HepG2 (cell line): ENCODE data around the gene CLDN9. TPM values are rescaled to one million over a fixed set of nuclear protein-coding genes. Genes with fewer than 3 reads are reported as not detected.

Experiments
- FOSL2 ChIP-seq: sonication (generic); formaldehyde crosslinking; IDR thresholded peaks from 2 replicates; pipeline ENCODE4 v1.4.0; 2020; ENCODE audit warnings: missing genetic modification reagents
- HDAC1 ChIP-seq: sonication (generic); formaldehyde crosslinking; IDR thresholded peaks from 2 replicates; pipeline ENCODE4 v1.5.1; 2020; ENCODE audit warnings: mild to moderate bottlenecking, missing genetic modification reagents
- HNRNPLL ChIP-seq: fragments of 200-400 bp; formaldehyde crosslinking; IDR thresholded peaks from 2 replicates; pipeline ENCODE4 v1.6.1; 2017; ENCODE audit warnings: mild to moderate bottlenecking, low read depth, low read length; ENCODE audit not compliant: poor library complexity, severe bottlenecking
- IRF2 ChIP-seq: IDR thresholded peaks from 2 replicates; pipeline ENCODE4 v1.6.1; 2018; ENCODE audit warnings: missing genetic modification reagents, missing compliant biosample characterization
- KDM2A ChIP-seq: sonication (generic); formaldehyde crosslinking; IDR thresholded peaks from 2 replicates; pipeline ENCODE4 v1.4.0; 2020; ENCODE audit warnings: low read depth, missing genetic modification reagents, borderline replicate concordance
- MEIS1 ChIP-seq: sonication (generic); formaldehyde crosslinking; IDR thresholded peaks from 2 replicates; pipeline ENCODE4 v1.9.0; 2021; ENCODE audit warnings: mild to moderate bottlenecking, missing genetic modification reagents, moderate library complexity, borderline replicate concordance
- PAX8 ChIP-seq: sonication (generic); formaldehyde crosslinking; IDR thresholded peaks from 2 replicates; pipeline ENCODE4 v1.8.0; 2022; ENCODE audit warnings: mild to moderate bottlenecking, missing genetic modification reagents, borderline replicate concordance
- SRY ChIP-seq: sonication (generic); formaldehyde crosslinking; IDR thresholded peaks from 2 replicates; pipeline ENCODE4 v1.8.0; 2022; ENCODE audit warnings: mild to moderate bottlenecking, missing genetic modification reagents
- ZFP62 ChIP-seq: sonication (generic); formaldehyde crosslinking; IDR thresholded peaks from 2 replicates; pipeline ENCODE4 v1.4.0; 2020; ENCODE audit warnings: missing genetic modification reagents
- ZNF12 ChIP-seq: sonication (generic); formaldehyde crosslinking; IDR thresholded peaks from 2 replicates; pipeline ENCODE4 v1.5.0; 2020; ENCODE audit warnings: missing genetic modification reagents
- ZNF17 ChIP-seq: sonication (generic); formaldehyde crosslinking; IDR thresholded peaks from 2 replicates; pipeline ENCODE4 v1.5.0; 2020; ENCODE audit warnings: mild to moderate bottlenecking, missing genetic modification reagents
- ZNF724P ChIP-seq: sonication (generic); formaldehyde crosslinking; IDR thresholded peaks from 2 replicates; pipeline ENCODE4 v1.8.0; 2022; ENCODE audit warnings: missing genetic modification reagents, borderline replicate concordance
- polyA plus RNA-seq, 8 experiments: library from polyadenylated mRNA; depleted of rRNA in 3 of 8; stranded (reverse) in 7 of 8; unstranded in 1 of 8; fragments of >200 nt; fragmentation: Illumina TruSeq in 4 of 8; extraction: Trizol in 4 of 8; gene quantifications; 2 replicates each; pipeline versions ENCODE4 v1.2.1 to v1.2.3, GENCODE V29; 2011 to 2016; ENCODE audit warnings: low read depth in 4 of 8, missing spikeins in 1 of 8, mixed read lengths in 1 of 8; ENCODE audit not compliant: insufficient read depth in 1 of 8
- total RNA-seq, 5 experiments: library from RNA; depleted of rRNA; stranded (reverse); fragments of >200 nt; fragmentation: Illumina TruSeq; extraction: Trizol; gene quantifications; 2 replicates each; pipeline ENCODE4 v1.2.3, GENCODE V29; 2016; ENCODE audit warnings: low read depth in 1 of 5
- TF ChIP-seq, protein P1 (sequence below): sonication (generic); formaldehyde crosslinking; IDR thresholded peaks from 2 replicates; pipeline ENCODE4 v1.8.0; 2023; ENCODE audit warnings: mild to moderate bottlenecking, missing genetic modification reagents
- TF ChIP-seq, protein P2 (sequence below): sonication (generic); formaldehyde crosslinking; IDR thresholded peaks from 2 replicates; pipeline ENCODE4 v1.4.0; 2020; ENCODE audit warnings: mild to moderate bottlenecking, missing genetic modification reagents, borderline replicate concordance
- TF ChIP-seq, protein P3 (sequence below): sonication (generic); formaldehyde crosslinking; IDR thresholded peaks from 2 replicates; pipeline ENCODE4 v1.5.1; 2020; ENCODE audit warnings: mild to moderate bottlenecking, missing genetic modification reagents, borderline replicate concordance
- TF ChIP-seq, protein P4 (sequence below): sonication (generic); formaldehyde crosslinking; IDR thresholded peaks from 2 replicates; pipeline ENCODE4 v1.8.1; 2023; ENCODE audit warnings: mild to moderate bottlenecking, missing genetic modification reagents
- TF ChIP-seq, protein P5 (sequence below): sonication (generic); formaldehyde crosslinking; conservative IDR thresholded peaks from 2 replicates; pipeline ENCODE4 v1.4.0; 2020; ENCODE audit warnings: missing genetic modification reagents
- TF ChIP-seq, protein P6 (sequence below): sonication (generic); formaldehyde crosslinking; IDR thresholded peaks from 2 replicates; pipeline ENCODE4 v1.5.0; 2020; ENCODE audit warnings: mild to moderate bottlenecking, missing genetic modification reagents, borderline replicate concordance

CLDN9 gene
- total and polyA plus RNA-seq, 2 of the 13 experiments (the other 11 are each of a cell fraction or from before 2014, with no cell fraction given), result 0.15 to 0.26 TPM

DNA sequence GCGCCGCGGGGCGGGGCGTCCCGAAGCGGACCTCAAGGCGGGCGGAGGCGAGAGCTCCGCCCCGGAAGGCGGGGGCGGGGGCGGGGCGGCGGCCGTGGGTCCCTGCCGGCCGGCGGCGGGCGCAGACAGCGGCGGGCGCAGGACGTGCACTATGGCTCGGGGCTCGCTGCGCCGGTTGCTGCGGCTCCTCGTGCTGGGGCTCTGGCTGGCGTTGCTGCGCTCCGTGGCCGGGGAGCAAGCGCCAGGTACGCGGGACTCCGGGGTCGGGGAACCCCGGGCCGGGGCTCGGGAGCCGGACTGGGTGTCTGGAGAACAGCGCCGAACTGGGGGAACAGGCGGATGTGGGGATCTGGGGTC lies 7.5 kb downstream of the CLDN9 start, which contains the start of gene TNFRSF12A (continued):
- TF ChIP-seq KDM2A (peak; percentile 8; the same call in 1 of the 2 replicates), ZNF724P (CRISPR knock-in tag) (no peak), ZNF12 (no peak), SRY (CRISPR knock-in tag) (no peak), HNRNPLL (peak; percentile 77), HDAC1 (CRISPR knock-in tag) (peak; percentile 46), PAX8 (CRISPR knock-in tag) (no peak), IRF2 (CRISPR knock-in tag) (no peak), MEIS1 (CRISPR knock-in tag) (0 out of 2 replicates have a peak, but pooled peaks have one; percentile 3), ZNF17 (CRISPR knock-in tag) (no peak), FOSL2 (CRISPR knock-in tag) (no peak), ZFP62 (CRISPR knock-in tag) (no peak)
- TF ChIP-seq, protein P1, sequence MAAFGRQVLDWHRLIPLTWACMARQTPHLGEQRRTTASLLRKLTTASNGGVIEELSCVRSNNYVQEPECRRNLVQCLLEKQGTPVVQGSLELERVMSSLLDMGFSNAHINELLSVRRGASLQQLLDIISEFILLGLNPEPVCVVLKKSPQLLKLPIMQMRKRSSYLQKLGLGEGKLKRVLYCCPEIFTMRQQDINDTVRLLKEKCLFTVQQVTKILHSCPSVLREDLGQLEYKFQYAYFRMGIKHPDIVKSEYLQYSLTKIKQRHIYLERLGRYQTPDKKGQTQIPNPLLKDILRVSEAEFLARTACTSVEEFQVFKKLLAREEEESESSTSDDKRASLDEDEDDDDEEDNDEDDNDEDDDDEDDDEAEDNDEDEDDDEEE (CRISPR knock-in tag), result no peak
- TF ChIP-seq, protein P2, sequence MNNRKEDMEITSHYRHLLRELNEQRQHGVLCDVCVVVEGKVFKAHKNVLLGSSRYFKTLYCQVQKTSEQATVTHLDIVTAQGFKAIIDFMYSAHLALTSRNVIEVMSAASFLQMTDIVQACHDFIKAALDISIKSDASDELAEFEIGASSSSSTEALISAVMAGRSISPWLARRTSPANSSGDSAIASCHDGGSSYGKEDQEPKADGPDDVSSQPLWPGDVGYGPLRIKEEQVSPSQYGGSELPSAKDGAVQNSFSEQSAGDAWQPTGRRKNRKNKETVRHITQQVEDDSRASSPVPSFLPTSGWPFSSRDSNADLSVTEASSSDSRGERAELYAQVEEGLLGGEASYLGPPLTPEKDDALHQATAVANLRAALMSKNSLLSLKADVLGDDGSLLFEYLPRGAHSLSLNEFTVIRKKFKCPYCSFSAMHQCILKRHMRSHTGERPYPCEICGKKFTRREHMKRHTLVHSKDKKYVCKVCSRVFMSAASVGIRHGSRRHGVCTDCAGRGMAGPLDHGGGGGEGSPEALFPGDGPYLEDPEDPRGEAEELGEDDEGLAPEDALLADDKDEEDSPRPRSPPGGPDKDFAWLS (CRISPR knock-in tag), result 0 out of 2 replicates have a peak, but pooled peaks have one; percentile 9
- TF ChIP-seq, protein P3, sequence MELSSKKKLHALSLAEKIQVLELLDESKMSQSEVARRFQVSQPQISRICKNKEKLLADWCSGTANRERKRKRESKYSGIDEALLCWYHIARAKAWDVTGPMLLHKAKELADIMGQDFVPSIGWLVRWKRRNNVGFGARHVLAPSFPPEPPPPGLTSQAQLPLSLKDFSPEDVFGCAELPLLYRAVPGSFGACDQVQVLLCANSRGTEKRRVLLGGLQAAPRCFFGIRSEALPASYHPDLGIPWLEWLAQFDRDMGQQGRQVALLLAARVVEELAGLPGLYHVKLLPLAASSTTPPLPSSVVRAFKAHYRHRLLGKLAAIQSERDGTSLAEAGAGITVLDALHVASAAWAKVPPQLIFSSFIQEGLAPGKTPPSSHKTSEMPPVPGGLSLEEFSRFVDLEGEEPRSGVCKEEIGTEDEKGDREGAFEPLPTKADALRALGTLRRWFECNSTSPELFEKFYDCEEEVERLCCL (CRISPR knock-in tag), result no peak
- TF ChIP-seq, protein P4, sequence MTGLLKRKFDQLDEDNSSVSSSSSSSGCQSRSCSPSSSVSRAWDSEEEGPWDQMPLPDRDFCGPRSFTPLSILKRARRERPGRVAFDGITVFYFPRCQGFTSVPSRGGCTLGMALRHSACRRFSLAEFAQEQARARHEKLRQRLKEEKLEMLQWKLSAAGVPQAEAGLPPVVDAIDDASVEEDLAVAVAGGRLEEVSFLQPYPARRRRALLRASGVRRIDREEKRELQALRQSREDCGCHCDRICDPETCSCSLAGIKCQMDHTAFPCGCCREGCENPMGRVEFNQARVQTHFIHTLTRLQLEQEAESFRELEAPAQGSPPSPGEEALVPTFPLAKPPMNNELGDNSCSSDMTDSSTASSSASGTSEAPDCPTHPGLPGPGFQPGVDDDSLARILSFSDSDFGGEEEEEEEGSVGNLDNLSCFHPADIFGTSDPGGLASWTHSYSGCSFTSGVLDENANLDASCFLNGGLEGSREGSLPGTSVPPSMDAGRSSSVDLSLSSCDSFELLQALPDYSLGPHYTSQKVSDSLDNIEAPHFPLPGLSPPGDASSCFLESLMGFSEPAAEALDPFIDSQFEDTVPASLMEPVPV (CRISPR knock-in tag), result no peak
- TF ChIP-seq, protein P5, sequence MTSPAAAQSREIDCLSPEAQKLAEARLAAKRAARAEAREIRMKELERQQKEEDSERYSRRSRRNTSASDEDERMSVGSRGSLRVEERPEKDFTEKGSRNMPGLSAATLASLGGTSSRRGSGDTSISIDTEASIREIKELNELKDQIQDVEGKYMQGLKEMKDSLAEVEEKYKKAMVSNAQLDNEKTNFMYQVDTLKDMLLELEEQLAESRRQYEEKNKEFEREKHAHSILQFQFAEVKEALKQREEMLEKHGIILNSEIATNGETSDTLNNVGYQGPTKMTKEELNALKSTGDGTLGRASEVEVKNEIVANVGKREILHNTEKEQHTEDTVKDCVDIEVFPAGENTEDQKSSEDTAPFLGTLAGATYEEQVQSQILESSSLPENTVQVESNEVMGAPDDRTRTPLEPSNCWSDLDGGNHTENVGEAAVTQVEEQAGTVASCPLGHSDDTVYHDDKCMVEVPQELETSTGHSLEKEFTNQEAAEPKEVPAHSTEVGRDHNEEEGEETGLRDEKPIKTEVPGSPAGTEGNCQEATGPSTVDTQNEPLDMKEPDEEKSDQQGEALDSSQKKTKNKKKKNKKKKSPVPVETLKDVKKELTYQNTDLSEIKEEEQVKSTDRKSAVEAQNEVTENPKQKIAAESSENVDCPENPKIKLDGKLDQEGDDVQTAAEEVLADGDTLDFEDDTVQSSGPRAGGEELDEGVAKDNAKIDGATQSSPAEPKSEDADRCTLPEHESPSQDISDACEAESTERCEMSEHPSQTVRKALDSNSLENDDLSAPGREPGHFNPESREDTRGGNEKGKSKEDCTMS, result no peak
- TF ChIP-seq, protein P6, sequence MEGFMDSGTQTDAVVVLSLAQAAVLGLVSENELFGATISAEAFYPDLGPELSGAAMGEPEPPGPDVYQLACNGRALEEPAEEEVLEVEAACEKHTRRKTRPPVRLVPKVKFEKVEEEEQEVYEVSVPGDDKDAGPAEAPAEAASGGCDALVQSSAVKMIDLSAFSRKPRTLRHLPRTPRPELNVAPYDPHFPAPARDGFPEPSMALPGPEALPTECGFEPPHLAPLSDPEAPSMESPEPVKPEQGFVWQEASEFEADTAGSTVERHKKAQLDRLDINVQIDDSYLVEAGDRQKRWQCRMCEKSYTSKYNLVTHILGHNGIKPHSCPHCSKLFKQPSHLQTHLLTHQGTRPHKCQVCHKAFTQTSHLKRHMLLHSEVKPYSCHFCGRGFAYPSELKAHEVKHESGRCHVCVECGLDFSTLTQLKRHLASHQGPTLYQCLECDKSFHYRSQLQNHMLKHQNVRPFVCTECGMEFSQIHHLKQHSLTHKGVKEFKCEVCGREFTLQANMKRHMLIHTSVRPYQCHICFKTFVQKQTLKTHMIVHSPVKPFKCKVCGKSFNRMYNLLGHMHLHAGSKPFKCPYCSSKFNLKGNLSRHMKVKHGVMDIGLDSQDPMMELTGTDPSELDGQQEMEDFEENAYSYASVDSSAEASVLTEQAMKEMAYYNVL (CRISPR knock-in tag), result no peak
